CD4-positive, alpha-beta T cell (primary cell): ENCODE data around the gene CMTM1. TPM values are rescaled to one million over a fixed set of nuclear protein-coding genes. Genes with fewer than 3 reads are reported as not detected.

Experiments used
- ATAC-seq: fragments of 200-7000 bp; cut with Tn5 transposase; one replicate; pipeline ENCODE4 v1.10.0; 2022; ENCODE audit warnings: mild to moderate bottlenecking; ENCODE audit not compliant: poor library complexity
- CTCF ChIA-PET: fragments of 350-600 bp; sonication (Branson Sonifier 250); formaldehyde crosslinking; loops from one replicate; lab custom pipeline; 2021; ENCODE audit warnings: antibody characterized with exemption, inconsistent platforms; lab: Charles Lee
- POLR2A ChIA-PET: fragments of 350-600 bp; sonication (Branson Sonifier 250); formaldehyde crosslinking; loops from one replicate; lab custom pipeline; 2021; ENCODE audit warnings: antibody characterized with exemption, inconsistent platforms; lab: Charles Lee
- DNase-seq, 14 experiments: peaks; one replicate each; pipeline ENCODE4 v3.0.0-alpha.2; 2013 to 2020; ENCODE audit warnings: mixed read lengths in 2 of 14
- H3K27ac ChIP-seq, 2 donors: one replicate each; pipeline versions ENCODE4 v1.5.1 to v1.7.0; 2013; ENCODE audit warnings: low read length in 2 of 2, low read depth in 1 of 2, mild to moderate bottlenecking in 1 of 2
- H3K27me3 ChIP-seq, 2 experiments: 1 replicate in 1 of 2; 2 replicates in 1 of 2; pipeline versions ENCODE4 v1.6.1 to v1.7.0; 2013; ENCODE audit warnings: low read length in 2 of 2, control low read depth in 1 of 2, mild to moderate bottlenecking in 1 of 2, moderate library complexity in 1 of 2; ENCODE audit not compliant: insufficient read depth in 2 of 2, control insufficient read depth in 1 of 2
- H3K36me3 ChIP-seq: one replicate; pipeline ENCODE4 v1.6.1; 2013; ENCODE audit warnings: low read length, control low read depth; ENCODE audit not compliant: insufficient read depth
- H3K4me1 ChIP-seq: one replicate; pipeline ENCODE4 v1.6.1; 2013; ENCODE audit warnings: low read length, control low read depth; ENCODE audit not compliant: insufficient read depth
- H3K4me3 ChIP-seq: one replicate; pipeline ENCODE4 v1.5.1; 2013; ENCODE audit warnings: mild to moderate bottlenecking, low read length, moderate library complexity
- H3K9me3 ChIP-seq, 2 experiments: 1 replicate in 1 of 2; 2 replicates in 1 of 2; pipeline versions ENCODE4 v1.6.1 to v1.7.0; 2013; ENCODE audit warnings: low read length in 2 of 2, mild to moderate bottlenecking in 2 of 2, control low read depth in 1 of 2, moderate library complexity in 1 of 2; ENCODE audit not compliant: control insufficient read depth in 1 of 2, insufficient read depth in 1 of 2
- H3K27ac Mint-ChIP-seq: one replicate; pipeline ENCODE4 v1.8.0; 2020; ENCODE audit warnings: mixed read lengths
- H3K27me3 Mint-ChIP-seq: one replicate; pipeline ENCODE4 v1.8.0; 2021; ENCODE audit warnings: mixed read lengths
- H3K36me3 Mint-ChIP-seq: one replicate; pipeline ENCODE4 v1.8.0; 2021; ENCODE audit warnings: low read depth, mixed read lengths
- H3K4me1 Mint-ChIP-seq: one replicate; pipeline ENCODE4 v1.8.0; 2021; ENCODE audit warnings: low read depth, mixed read lengths
- H3K4me3 Mint-ChIP-seq: one replicate; pipeline ENCODE4 v1.8.0; 2020; ENCODE audit warnings: mild to moderate bottlenecking, mixed read lengths
- H3K9me3 Mint-ChIP-seq: one replicate; pipeline ENCODE4 v1.8.0; 2020; ENCODE audit warnings: mixed read lengths
- intact Hi-C, 2 experiments: fragments of 100-400 bp; cut with DNase I in 1 of 2; cut with micrococcal nuclease in 1 of 2; formaldehyde crosslinking; loops; one replicate each; pipeline versions ENCODE4 v1.15.1 to v1.9.0; 2023 to 2025; cut with DNase I, micrococcal nuclease
- total RNA-seq, 174 experiments: library from RNA in 2 of 174; stranded (reverse) in 2 of 174; gene quantifications; one replicate each; pipeline ENCODE4 v1.2.3 and lab custom pipeline; 2021 to 2026
- TF ChIP-seq, protein P1 (sequence below): fragments of 200-600 bp; IDR thresholded peaks from one replicate; pipeline ENCODE4 v1.8.0; 2022; ENCODE audit warnings: antibody characterized with exemption, mild to moderate bottlenecking

Gene CMTM1
- total RNA-seq, 2 experiments from 2014 or later, result 0.66 to 1.1 TPM

DNA sequence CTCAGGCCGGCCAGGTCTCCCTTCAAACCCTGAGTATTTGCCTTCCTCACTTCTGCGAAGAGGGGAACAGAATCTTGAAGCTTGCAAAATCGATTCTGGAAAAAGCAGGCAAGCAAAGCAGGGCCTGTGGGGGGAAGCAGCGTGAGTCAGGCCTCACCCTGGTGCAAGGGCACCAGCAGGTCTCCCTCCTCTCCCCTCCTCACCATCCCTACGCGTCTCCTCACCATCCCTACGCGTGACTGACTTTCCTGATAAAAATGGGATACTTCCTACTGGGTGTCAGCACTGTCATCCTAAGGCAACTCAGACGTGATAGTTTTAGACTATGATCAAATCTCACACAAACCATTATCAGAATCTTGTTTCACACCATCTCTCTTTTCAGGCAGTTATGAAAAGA, 50.4 kb downstream of the CMTM1 start:
- TF ChIP-seq, protein P1, sequence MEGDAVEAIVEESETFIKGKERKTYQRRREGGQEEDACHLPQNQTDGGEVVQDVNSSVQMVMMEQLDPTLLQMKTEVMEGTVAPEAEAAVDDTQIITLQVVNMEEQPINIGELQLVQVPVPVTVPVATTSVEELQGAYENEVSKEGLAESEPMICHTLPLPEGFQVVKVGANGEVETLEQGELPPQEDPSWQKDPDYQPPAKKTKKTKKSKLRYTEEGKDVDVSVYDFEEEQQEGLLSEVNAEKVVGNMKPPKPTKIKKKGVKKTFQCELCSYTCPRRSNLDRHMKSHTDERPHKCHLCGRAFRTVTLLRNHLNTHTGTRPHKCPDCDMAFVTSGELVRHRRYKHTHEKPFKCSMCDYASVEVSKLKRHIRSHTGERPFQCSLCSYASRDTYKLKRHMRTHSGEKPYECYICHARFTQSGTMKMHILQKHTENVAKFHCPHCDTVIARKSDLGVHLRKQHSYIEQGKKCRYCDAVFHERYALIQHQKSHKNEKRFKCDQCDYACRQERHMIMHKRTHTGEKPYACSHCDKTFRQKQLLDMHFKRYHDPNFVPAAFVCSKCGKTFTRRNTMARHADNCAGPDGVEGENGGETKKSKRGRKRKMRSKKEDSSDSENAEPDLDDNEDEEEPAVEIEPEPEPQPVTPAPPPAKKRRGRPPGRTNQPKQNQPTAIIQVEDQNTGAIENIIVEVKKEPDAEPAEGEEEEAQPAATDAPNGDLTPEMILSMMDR, result no peak
- Mint-ChIP-seq H3K36me3 (peaks cover 23% of the 10 kb centered on the region), H3K9me3 (no peaks in the 10 kb centered on the region), H3K4me3 (no peak overlapping the region), H3K27me3 (no peaks in the 10 kb centered on the region), H3K4me1 (no peaks in the 10 kb centered on the region), H3K27ac (no peak overlapping the region)
- intact Hi-C loops, result no loop called here
- Histone ChIP-seq H3K9me3 (no peaks in the 10 kb centered on the region), H3K36me3 (peaks cover 21% of the 10 kb centered on the region), H3K4me1 (no peaks in the 10 kb centered on the region), H3K27me3 (no peaks in the 10 kb centered on the region), H3K4me3 (no peak overlapping the region), H3K27ac (no peak overlapping the region)
- DNase-seq (no peak), ATAC-seq (no peak)
- POLR2A ChIA-PET, result interaction anchor here (0.8 kb wide), 1 partner anchor 214 kb away, joined by 3 read pairs; no protein-coding TSS in a partner anchor
- CTCF ChIA-PET, result no interaction called here

DNA sequence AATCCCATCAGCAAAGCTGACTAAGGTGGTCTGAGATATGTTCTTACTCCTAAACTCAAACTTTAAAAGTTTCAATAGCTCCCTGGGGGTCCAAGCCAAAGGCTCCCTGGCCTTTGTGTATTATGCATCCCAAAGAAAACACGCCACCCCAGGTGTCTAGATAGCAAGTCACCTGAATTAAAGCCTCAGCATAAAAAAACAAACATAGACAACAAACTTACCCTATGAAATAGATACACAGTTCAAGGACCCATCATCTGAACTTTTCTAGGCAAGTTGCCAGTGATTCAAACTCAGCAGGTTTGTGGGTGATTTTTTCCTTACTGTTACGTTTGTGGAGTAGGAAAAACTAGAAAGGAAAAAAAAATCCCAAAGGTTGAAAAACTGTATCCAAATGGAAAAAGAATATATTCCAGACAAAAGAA, 50.8 kb downstream of the CMTM1 start:
- no peak overlapping the region for H3K27ac ChIP-seq
- no peaks in the 10 kb centered on the region for H3K4me1 ChIP-seq
- no peak for DNase-seq
- no peak overlapping the region for H3K4me3 ChIP-seq
- H3K36me3 ChIP-seq, result peaks cover 17% of the 10 kb centered on the region
- Mint-ChIP-seq H3K36me3 (peaks cover 19% of the 10 kb centered on the region), H3K27ac (no peak overlapping the region), H3K4me1 (no peaks in the 10 kb centered on the region), H3K27me3 (no peaks in the 10 kb centered on the region), H3K4me3 (no peak overlapping the region), H3K9me3 (no peaks in the 10 kb centered on the region)
- CTCF ChIA-PET, result no interaction called here
- intact Hi-C loops, result no loop called here
- H3K27me3 ChIP-seq, result no peaks in the 10 kb centered on the region
- POLR2A ChIA-PET, result interaction anchor here (0.8 kb wide), 1 partner anchor 213 kb away, joined by 3 read pairs; no protein-coding TSS in a partner anchor
- no peak for ATAC-seq
- TF ChIP-seq, protein P1, result no peak
- no peaks in the 10 kb centered on the region for H3K9me3 ChIP-seq

DNA sequence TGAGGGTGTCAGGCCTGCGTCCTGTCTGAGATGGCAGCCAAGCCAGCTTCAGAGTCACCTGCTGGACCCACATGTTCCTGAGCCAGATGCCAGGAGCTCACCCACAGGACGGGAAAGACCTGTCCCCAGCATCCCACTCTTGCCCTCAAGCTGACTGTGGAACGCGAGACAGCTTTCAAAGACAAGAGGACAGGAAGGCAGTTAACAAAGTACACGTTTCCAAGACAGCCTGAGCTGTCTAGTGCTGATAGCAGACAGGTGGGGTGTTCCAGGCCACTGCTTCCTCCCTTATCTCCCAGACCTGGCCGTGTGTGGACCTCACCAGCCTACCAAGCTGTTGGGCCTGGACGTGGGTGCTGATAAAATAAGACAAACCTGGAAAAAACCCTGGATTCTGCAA, 51.5 kb downstream of the CMTM1 start:
- Mint-ChIP-seq H3K9me3 (no peaks in the 10 kb centered on the region), H3K27me3 (no peaks in the 10 kb centered on the region), H3K4me3 (no peak overlapping the region), H3K27ac (no peak overlapping the region), H3K4me1 (no peaks in the 10 kb centered on the region), H3K36me3 (peaks cover 12% of the 10 kb centered on the region)
- H3K36me3 ChIP-seq, result peaks cover 10% of the 10 kb centered on the region
- intact Hi-C loops, result no loop called here
- ATAC-seq, result no peak
- no peak overlapping the region for H3K4me3 ChIP-seq
- no peak for DNase-seq
- no peak overlapping the region for H3K27ac ChIP-seq
- H3K27me3 ChIP-seq, result no peaks in the 10 kb centered on the region
- POLR2A ChIA-PET, result interaction anchor here (0.6 kb wide), 1 partner anchor 86 kb away, joined by 3 read pairs; no protein-coding TSS in a partner anchor
- no peaks in the 10 kb centered on the region for H3K9me3 ChIP-seq
- H3K4me1 ChIP-seq, result no peaks in the 10 kb centered on the region
- CTCF ChIA-PET, result interaction anchor here (1.4 kb wide), 1 partner anchor 9 kb away, joined by 7 read pairs; no protein-coding TSS in a partner anchor
- TF ChIP-seq, protein P1, result no peak
